SK-N-SH treated with all-trans-retinoic acid at 6 μM for 48 hours (cell line): Measurements from ENCODE around the gene PRH1.

Experiments used
- ATAC-seq: fragments of 200-7000 bp; cut with Tn5 transposase; 3 replicates; pipeline ENCODE4 v1.9.1; 2020; ENCODE audit warnings: mild to moderate bottlenecking, moderate library complexity
- ARNTL ChIP-seq: fragments of 450-650 bp; formaldehyde crosslinking; IDR thresholded peaks from 2 replicates; pipeline ENCODE4 v1.5.0; 2020; ENCODE audit warnings: low read depth, mild to moderate bottlenecking, moderate library complexity, borderline replicate concordance
- BACH2 ChIP-seq: fragments of 250-450 bp; sonication (Bioruptor Pico); IDR thresholded peaks from 2 replicates; pipeline ENCODE4 v1.9.0; 2021; ENCODE audit warnings: mild to moderate bottlenecking, borderline replicate concordance
- CREB5 ChIP-seq: fragments of 250-450 bp; sonication (Bioruptor Pico); IDR thresholded peaks from 2 replicates; pipeline ENCODE4 v1.5.1; 2020; ENCODE audit warnings: low read depth, mild to moderate bottlenecking, moderate library complexity
- CSDC2 ChIP-seq: fragments of 250-450 bp; sonication (Bioruptor Pico); IDR thresholded peaks from 2 replicates; pipeline ENCODE4 v1.5.0; 2020; ENCODE audit warnings: mild to moderate bottlenecking, moderate library complexity
- CSRNP3 ChIP-seq: fragments of 250-450 bp; sonication (Bioruptor Pico); IDR thresholded peaks from 2 replicates; pipeline ENCODE4 v1.5.1; 2021; ENCODE audit warnings: mild to moderate bottlenecking, moderate library complexity
- ESRRG ChIP-seq: fragments of 250-450 bp; sonication (Bioruptor Pico); IDR thresholded peaks from 2 replicates; pipeline ENCODE4 v1.6.1; 2021; ENCODE audit warnings: mild to moderate bottlenecking
- GLIS3 ChIP-seq: fragments of 250-450 bp; sonication (Bioruptor Pico); IDR thresholded peaks from 2 replicates; pipeline ENCODE4 v1.5.0; 2020; ENCODE audit warnings: mild to moderate bottlenecking, moderate library complexity
- ISL1 ChIP-seq: fragments of 250-450 bp; sonication (Bioruptor Pico); IDR thresholded peaks from 2 replicates; pipeline ENCODE4 v2.1.2; 2022; ENCODE audit warnings: mild to moderate bottlenecking, moderate library complexity
- POU6F1 ChIP-seq: fragments of 250-450 bp; sonication (Bioruptor Pico); IDR thresholded peaks from 2 replicates; pipeline ENCODE4 v1.8.0; 2021; ENCODE audit warnings: low read depth, mild to moderate bottlenecking, moderate library complexity, borderline replicate concordance
- PPARA ChIP-seq: fragments of 250-450 bp; sonication (Bioruptor Pico); IDR thresholded peaks from 2 replicates; pipeline ENCODE4 v1.5.0; 2020; ENCODE audit warnings: mild to moderate bottlenecking, borderline replicate concordance
- RARB ChIP-seq: fragments of 250-450 bp; sonication (Bioruptor Pico); IDR thresholded peaks from 2 replicates; pipeline ENCODE4 v1.8.0; 2021; ENCODE audit warnings: mild to moderate bottlenecking, moderate library complexity
- SNAI2 ChIP-seq: fragments of 250-450 bp; sonication (Bioruptor Pico); IDR thresholded peaks from 2 replicates; pipeline ENCODE4 v1.5.0; 2020; ENCODE audit warnings: mild to moderate bottlenecking, moderate library complexity
- TCF4 ChIP-seq: fragments of 250-450 bp; sonication (Bioruptor Pico); IDR thresholded peaks from 2 replicates; pipeline ENCODE4 v1.8.0; 2021; ENCODE audit warnings: mild to moderate bottlenecking, moderate library complexity, borderline replicate concordance
- TOX ChIP-seq: fragments of 250-450 bp; sonication (Bioruptor Pico); IDR thresholded peaks from 2 replicates; pipeline ENCODE4 v1.8.0; 2021; ENCODE audit warnings: mild to moderate bottlenecking, moderate library complexity, borderline replicate concordance
- TSHZ2 ChIP-seq: fragments of 250-450 bp; sonication (Bioruptor Pico); IDR thresholded peaks from 2 replicates; pipeline ENCODE4 v1.5.0; 2020; ENCODE audit warnings: mild to moderate bottlenecking, moderate library complexity
- ZC3H10 ChIP-seq: fragments of 250-450 bp; sonication (Bioruptor Pico); IDR thresholded peaks from 2 replicates; pipeline ENCODE4 v1.5.1; 2021; ENCODE audit warnings: mild to moderate bottlenecking, moderate library complexity
- ZFP3 ChIP-seq: fragments of 250-450 bp; sonication (Bioruptor Pico); IDR thresholded peaks from 2 replicates; pipeline ENCODE4 v1.5.0; 2020; ENCODE audit warnings: mild to moderate bottlenecking, moderate library complexity
- ZFP30 ChIP-seq: fragments of 450-650 bp; formaldehyde crosslinking; IDR thresholded peaks from 2 replicates; pipeline ENCODE4 v1.5.0; 2022; ENCODE audit warnings: mild to moderate bottlenecking, moderate library complexity
- ZNF565 ChIP-seq: fragments of 450-650 bp; formaldehyde crosslinking; conservative IDR thresholded peaks from 2 replicates; pipeline ENCODE4 v1.5.0; 2020; ENCODE audit warnings: low read depth, mild to moderate bottlenecking, moderate library complexity
- ZNF70 ChIP-seq: fragments of 450-650 bp; formaldehyde crosslinking; IDR thresholded peaks from 2 replicates; pipeline ENCODE4 v1.5.0; 2020; ENCODE audit warnings: mild to moderate bottlenecking, moderate library complexity
- ZNF8 ChIP-seq: fragments of 450-650 bp; formaldehyde crosslinking; IDR thresholded peaks from 2 replicates; pipeline ENCODE4 v1.5.0; 2020; ENCODE audit warnings: mild to moderate bottlenecking, moderate library complexity

Gene PRH1

GRCh38 chr12:10926269-10926668 is 42.2 kb upstream of the PRH1 start (continued):
- TF ChIP-seq POU6F1, result no peak

- no peak for TF ChIP-seq ZNF70
- TF ChIP-seq CSRNP3 (CRISPR knock-in tag), result no peak
- no peak for TF ChIP-seq ZFP30 (CRISPR knock-in tag)
- TF ChIP-seq ZC3H10, result no peak
- TF ChIP-seq CSDC2, result no peak
- TF ChIP-seq TOX, result no peak
- no peak for TF ChIP-seq TCF4 (CRISPR knock-in tag)
- no peak for TF ChIP-seq ZNF8 (CRISPR knock-in tag)
- no peak for TF ChIP-seq PPARA (CRISPR knock-in tag)
- no peak for TF ChIP-seq RARB (CRISPR knock-in tag)
- no peak for TF ChIP-seq ZFP3 (CRISPR knock-in tag)
- TF ChIP-seq ZNF565 (CRISPR knock-in tag), result no peak
- no peak for TF ChIP-seq ARNTL
- no peak for TF ChIP-seq ESRRG
- TF ChIP-seq CREB5 (CRISPR knock-in tag), result no peak
- TF ChIP-seq BACH2, result no peak
- TF ChIP-seq SNAI2 (CRISPR knock-in tag), result no peak
- no peak for TF ChIP-seq GLIS3 (CRISPR knock-in tag)
- no peak for TF ChIP-seq POU6F1
- no peak for TF ChIP-seq TSHZ2 (CRISPR knock-in tag)
- no peak for ATAC-seq
These were observed 35.8 kb upstream of the PRH1 start for GRCh38 chr12:10919809-10920208.

- no peak for ATAC-seq
- TF ChIP-seq CSRNP3 (CRISPR knock-in tag) (no peak), SNAI2 (CRISPR knock-in tag) (no peak), ARNTL (no peak), TCF4 (CRISPR knock-in tag) (no peak), POU6F1 (no peak), ZC3H10 (no peak), ZFP30 (CRISPR knock-in tag) (no peak), CSDC2 (no peak), ZNF8 (CRISPR knock-in tag) (no peak), ISL1 (CRISPR knock-in tag) (no peak), ESRRG (no peak), CREB5 (CRISPR knock-in tag) (no peak), TSHZ2 (CRISPR knock-in tag) (no peak), PPARA (CRISPR knock-in tag) (no peak), ZNF70 (no peak), ZNF565 (CRISPR knock-in tag) (no peak), TOX (no peak)
These were observed 26.3 kb upstream of the PRH1 start for GRCh38 chr12:10910380-10910779.
